ENCODE results near the gene TNS1. TPM values are rescaled to one million over a fixed set of nuclear protein-coding genes. Genes with fewer than 3 reads are reported as not detected.

Gene TNS1
- total and polyA plus RNA-seq, 9 of the 15 experiments (the other 6 are each of a cell fraction or from before 2014, with no cell fraction given), result 0.13 to 2.7 (median 0.77) TPM

- TF ChIP-seq ZBED1 (IDR thresholded peaks at IDR 0.05), result no peak
- TF ChIP-seq ZNF778 (CRISPR knock-in tag; IDR thresholded peaks at IDR 0.05), result no peak
- TF ChIP-seq KDM4B (IDR thresholded peaks at IDR 0.05; ENCODE audit: borderline replicate concordance in 2 of 2, low read depth in 1 of 2), result no peak
- no peak for TF ChIP-seq ZBTB5 (IDR thresholded peaks at IDR 0.05)
- no peak for TF ChIP-seq ID3 (CRISPR knock-in tag; IDR thresholded peaks at IDR 0.05)
- TF ChIP-seq ID3 (tag; IDR thresholded peaks at IDR 0.05), result no peak
- no peak for TF ChIP-seq ZNF212 (CRISPR knock-in tag; IDR thresholded peaks at IDR 0.05)
- no peak for TF ChIP-seq RBM34 (IDR thresholded peaks at IDR 0.05; ENCODE audit: borderline replicate concordance, insufficient read depth, low read length)
- TF ChIP-seq TFAP4 (CRISPR knock-in tag; IDR thresholded peaks at IDR 0.05; ENCODE audit: borderline replicate concordance), result no peak
- TF ChIP-seq SIN3A (IDR thresholded peaks at IDR 0.05; ENCODE audit: borderline replicate concordance in 2 of 2, control insufficient read depth in 1 of 2, low read depth in 2 of 2, low read length in 2 of 2), result no peak
- no peak for TF ChIP-seq HOMEZ (CRISPR knock-in tag; IDR thresholded peaks at IDR 0.05)
- no peak for TF ChIP-seq ZNF41 (CRISPR knock-in tag; conservative IDR thresholded peaks at IDR 0.05)
- no peak for TF ChIP-seq ILF3 (IDR thresholded peaks at IDR 0.05; ENCODE audit: borderline replicate concordance)
- no peak; the same call in 1 of the 2 replicates for TF ChIP-seq EP400 (IDR thresholded peaks at IDR 0.05)
- no peak for TF ChIP-seq RBM22 (IDR thresholded peaks at IDR 0.05; ENCODE audit: low read depth, low read length, poor library complexity, severe bottlenecking)
- TF ChIP-seq HNRNPH1 (optimal IDR thresholded peaks at IDR 0.05; ENCODE audit: low read depth, low read length), result no peak
- no peak for TF ChIP-seq ZNF165 (CRISPR knock-in tag; IDR thresholded peaks at IDR 0.05; ENCODE audit: borderline replicate concordance)
- no peak for TF ChIP-seq STAT6 (CRISPR knock-in tag; IDR thresholded peaks at IDR 0.05)
- no peak for TF ChIP-seq ZNF384 (IDR thresholded peaks at IDR 0.05; ENCODE audit: low read depth, low read length)
- no peak for TF ChIP-seq BACH1 (tag; IDR thresholded peaks at IDR 0.05)
- no peak for TF ChIP-seq HEY1 (CRISPR knock-in tag; IDR thresholded peaks at IDR 0.05; ENCODE audit: borderline replicate concordance)
- TF ChIP-seq HDAC1 (IDR thresholded peaks at IDR 0.05), result peak in 1 of 2 experiments; percentile 46; a peak in 1 of 4 replicates
These were observed 160.8 kb downstream of the TNS1 start (continued) for GRCh38 chr2:217842017-217842416.

Data from K562 (cell line).